AG04450 (cell line): Measurements from ENCODE around the gene KIF4A. TPM values are rescaled to one million over a fixed set of nuclear protein-coding genes. Genes with fewer than 3 reads are reported as not detected.

Experiments
- CTCF ChIA-PET: fragments of 300-600, 350-600 bp; formaldehyde crosslinking; extraction: SDS; loops from one replicate; lab custom pipeline; 2022; ENCODE audit warnings: antibody characterized with exemption, inconsistent platforms; lab: Charles Lee
- POLR2A ChIA-PET: fragments of 350-600 bp; formaldehyde crosslinking; extraction: SDS; loops from one replicate; lab custom pipeline; 2021; ENCODE audit warnings: antibody characterized with exemption, inconsistent platforms; lab: Yijun Ruan, JAX
- DNase-seq: peaks from one replicate; pipeline ENCODE4 v3.0.0-alpha.2; 2011; ENCODE audit warnings: low read depth, low spot score
- H3K27ac ChIP-seq: one replicate; pipeline ENCODE4 v1.5.1; 2012; ENCODE audit warnings: low read depth, low read length, control low read depth
- H3K27me3 ChIP-seq: one replicate; pipeline ENCODE4 v1.6.0; 2012; ENCODE audit warnings: low read length; ENCODE audit not compliant: control insufficient read depth, insufficient read depth
- H3K4me3 ChIP-seq: 2 replicates; pipeline ENCODE4 v1.5.1; 2011; ENCODE audit warnings: mild to moderate bottlenecking, low read depth, low read length, control low read depth
- H3K9me3 ChIP-seq: 2 replicates; pipeline ENCODE4 v1.5.1; 2012; ENCODE audit warnings: low read length; ENCODE audit not compliant: control insufficient read depth, insufficient read depth
- CTCF ChIP-seq: IDR thresholded peaks from 2 replicates; pipeline ENCODE4 v1.5.1; 2011; ENCODE audit warnings: low read depth, low read length, control low read depth, inconsistent platforms
- polyA plus RNA-seq: library from polyadenylated mRNA; depleted of rRNA; stranded (reverse); fragments of >200 nt; gene quantifications from 2 replicates; pipeline ENCODE4 v1.2.3, GENCODE V29; 2011

The KIF4A gene
- polyA plus RNA-seq, 1 experiment = 8.8 TPM

- H3K4me3 ChIP-seq = no peak overlapping the region
- ChIA-PET POLR2A (no interaction called here), CTCF (no interaction called here)
- no peak overlapping the region for H3K27ac ChIP-seq
- TF ChIP-seq CTCF = no peak
- no peak for DNase-seq
- no peaks in the 10 kb centered on the region for H3K27me3 ChIP-seq
- H3K9me3 ChIP-seq = no peaks in the 10 kb centered on the region
Observed at GRCh38 chrX:70411475-70411874, 121.6 kb downstream of the KIF4A start.

- H3K9me3 ChIP-seq = no peaks in the 10 kb centered on the region
- TF ChIP-seq CTCF = no peak
- no peak overlapping the region for H3K4me3 ChIP-seq
- ChIA-PET CTCF (no interaction called here), POLR2A (no interaction called here)
- H3K27me3 ChIP-seq = no peaks in the 10 kb centered on the region
- H3K27ac ChIP-seq = no peak overlapping the region
- no peak for DNase-seq
Observed at GRCh38 chrX:70421618-70422017, 131.7 kb downstream of the KIF4A start.

GRCh38 chrX:70422851-70423341 is 133.0 kb downstream of the KIF4A start, which contains the start of gene GDPD2:
TSS of gene GDPD2 (plus strand) at chrX:70423314. CDS start at chrX:70424985, 1,671 bp downstream.
- peak; percentile 27; the same call in 1 of the 2 replicates for TF ChIP-seq CTCF

GRCh38 chrX:70423936-70424675 is 134.2 kb downstream of the KIF4A start:
- H3K27ac ChIP-seq = no peak overlapping the region
- no peaks in the 10 kb centered on the region for H3K27me3 ChIP-seq
- no peaks in the 10 kb centered on the region for H3K9me3 ChIP-seq
- no peak for DNase-seq
- no peak for TF ChIP-seq CTCF
- POLR2A ChIA-PET = no interaction called here
- H3K4me3 ChIP-seq = no peak overlapping the region
- CTCF ChIA-PET = interaction anchor here (0.8 to 1.9 kb wide), 4 partner anchors 9 to 241 kb away, joined by 3 to 10 read pairs (median 4); no protein-coding TSS in a partner anchor

More at GRCh38 chrX:70422851-70423341, 133.0 kb downstream of the KIF4A start, which contains the start of gene GDPD2:
- H3K9me3 ChIP-seq = no peaks in the 10 kb centered on the region
- H3K27me3 ChIP-seq = no peaks in the 10 kb centered on the region
- H3K4me3 ChIP-seq = no peak within 1 kb of the TSS
- CTCF ChIA-PET = interaction anchor here (0.7 to 1.9 kb wide), 5 partner anchors 10 to 290 kb away, joined by 3 to 10 read pairs (median 5); partner anchors contain the start of gene IGBP1
- H3K27ac ChIP-seq = no peak within 1 kb of the TSS
- POLR2A ChIA-PET = no interaction called here
- no peak for DNase-seq

GRCh38 chrX:70424801-70425200 is 134.9 kb downstream of the KIF4A start:
- ChIA-PET CTCF (no interaction called here), POLR2A (no interaction called here)
- TF ChIP-seq CTCF = no peak
- Histone ChIP-seq H3K4me3 (no peak overlapping the region), H3K9me3 (no peaks in the 10 kb centered on the region), H3K27ac (no peak overlapping the region), H3K27me3 (no peaks in the 10 kb centered on the region)
- no peak for DNase-seq
